Measurements from ENCODE around the gene NEK3.

GRCh38 chr13:52173373-52173772, 14.0 kb upstream of the NEK3 start:
- TF ChIP-seq EZH2 (IDR thresholded peaks at IDR 0.05) (no peak), CTCF (IDR thresholded peaks at IDR 0.05) (no peak), EZH2phosphoT487 (IDR thresholded peaks at IDR 0.05) (no peak)

Data from neural progenitor cell (in vitro differentiated cells).